ENCODE results near the gene APPBP2.

APPBP2 gene

DNA sequence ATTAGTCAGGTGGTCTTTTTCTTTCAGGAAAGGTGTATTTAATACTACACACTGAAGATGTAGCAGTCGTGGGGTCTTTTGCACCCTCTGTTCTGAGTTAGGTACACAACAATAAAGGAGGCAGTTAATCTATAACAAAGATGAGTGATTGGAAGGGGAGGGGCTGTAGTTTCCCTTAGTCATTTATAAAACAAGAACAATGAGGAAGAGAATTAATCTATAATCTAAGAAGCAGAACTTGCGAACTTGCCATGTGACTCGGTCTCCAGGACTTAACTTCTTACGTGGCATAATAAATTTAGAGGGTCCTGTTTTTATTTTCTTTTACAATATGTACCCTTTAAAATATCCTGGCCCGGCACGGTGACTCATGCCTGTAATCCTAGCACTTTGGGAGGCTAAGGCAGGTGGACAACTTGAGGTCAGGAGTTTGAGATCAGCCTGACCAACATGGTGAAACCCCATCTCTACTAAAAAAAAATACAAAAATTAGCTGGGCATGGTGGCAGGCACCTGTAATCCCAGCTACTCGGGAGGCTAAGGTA lies 8.6 kb upstream of the APPBP2 start:
- H3K4me1 ChIP-seq (ENCODE audit: control insufficient read depth, insufficient read depth, low read length) = no peaks in the 10 kb centered on the region
- no peak overlapping the region for H3K27ac ChIP-seq (ENCODE audit: low read length)
- no peaks in the 10 kb centered on the region for H3K36me3 ChIP-seq (ENCODE audit: control insufficient read depth, insufficient read depth, low read length)
- no peak overlapping the region for H3K4me3 ChIP-seq (ENCODE audit: low read length)
- no peaks in the 10 kb centered on the region for H3K27me3 ChIP-seq (ENCODE audit: control insufficient read depth, insufficient read depth, low read length)
- H3K9me3 ChIP-seq (ENCODE audit: control insufficient read depth, insufficient read depth, low read length) = no peaks in the 10 kb centered on the region
- no CpG with 5 or more reads among the region's 7 CpGs for WGBS (ENCODE audit: insufficient coverage, insufficient read length)
- no peak for DNase-seq (ENCODE audit: low read depth, low spot score)

DNA sequence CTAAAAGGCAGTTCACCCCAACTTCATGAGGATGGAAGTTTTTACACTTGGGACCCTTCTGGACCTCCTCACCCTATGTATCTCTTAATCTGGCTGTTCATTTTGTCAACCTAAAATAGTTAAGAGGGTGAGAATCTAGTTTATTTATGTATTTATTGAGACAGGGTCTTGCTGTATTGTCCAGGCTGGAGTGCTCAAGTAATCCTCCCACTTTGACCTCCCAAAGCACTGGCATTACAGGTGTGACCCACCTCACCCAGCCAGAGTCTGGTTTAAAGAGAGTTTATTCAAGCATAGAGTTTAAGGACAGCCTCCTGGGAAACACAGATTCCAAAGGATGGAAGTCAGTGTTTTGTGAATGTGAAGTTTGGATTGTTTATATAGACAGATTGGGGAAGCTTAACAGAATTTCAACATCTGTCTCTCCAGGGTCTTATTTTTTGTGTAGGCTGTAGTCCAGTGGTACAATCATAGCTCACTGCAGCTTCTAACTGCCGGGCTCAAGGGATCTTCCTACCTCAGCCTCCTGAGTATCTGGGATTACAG lies 8.0 kb upstream of the APPBP2 start:
- WGBS (ENCODE audit: insufficient coverage, insufficient read length) = no CpG with 5 or more reads among the region's 1 CpG

DNA sequence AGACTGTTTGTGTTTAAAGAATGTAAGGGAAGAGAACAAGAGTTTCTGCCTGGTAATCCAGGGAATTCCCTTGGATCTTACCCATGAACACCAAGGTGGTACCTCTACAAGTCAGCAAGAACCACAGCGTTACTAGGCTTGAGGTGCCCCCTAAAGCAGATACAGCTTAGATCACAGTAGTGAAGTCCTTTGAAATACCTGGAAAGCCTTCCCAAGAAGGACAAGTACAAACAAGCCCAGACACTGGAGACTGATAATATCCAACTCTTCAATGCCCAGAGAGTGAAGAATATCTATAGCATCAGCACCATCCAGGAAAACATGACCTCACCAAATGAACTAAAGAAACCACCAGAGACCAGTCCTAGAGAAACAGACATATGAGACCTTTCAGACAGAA lies 3.8 kb upstream of the APPBP2 start:
- H3K27ac ChIP-seq (ENCODE audit: low read length) = no peak overlapping the region
- WGBS (ENCODE audit: insufficient coverage, insufficient read length) = no CpG with 5 or more reads among the region's 1 CpG
- no peaks in the 10 kb centered on the region for H3K9me3 ChIP-seq (ENCODE audit: control insufficient read depth, insufficient read depth, low read length)
- DNase-seq (ENCODE audit: low read depth, low spot score) = no peak
- no peaks in the 10 kb centered on the region for H3K27me3 ChIP-seq (ENCODE audit: control insufficient read depth, insufficient read depth, low read length)
- H3K4me3 ChIP-seq (ENCODE audit: low read length) = no peak overlapping the region
- no peaks in the 10 kb centered on the region for H3K36me3 ChIP-seq (ENCODE audit: control insufficient read depth, insufficient read depth, low read length)
- no peaks in the 10 kb centered on the region for H3K4me1 ChIP-seq (ENCODE audit: control insufficient read depth, insufficient read depth, low read length)

More for the DNA sequence above, 8.0 kb upstream of the APPBP2 start:
- H3K9me3 ChIP-seq (ENCODE audit: control insufficient read depth, insufficient read depth, low read length) = no peaks in the 10 kb centered on the region
- no peak overlapping the region for H3K4me3 ChIP-seq (ENCODE audit: low read length)
- no peak for DNase-seq (ENCODE audit: low read depth, low spot score)
- no peak overlapping the region for H3K27ac ChIP-seq (ENCODE audit: low read length)
- H3K4me1 ChIP-seq (ENCODE audit: control insufficient read depth, insufficient read depth, low read length) = no peaks in the 10 kb centered on the region
- no peaks in the 10 kb centered on the region for H3K36me3 ChIP-seq (ENCODE audit: control insufficient read depth, insufficient read depth, low read length)
- no peaks in the 10 kb centered on the region for H3K27me3 ChIP-seq (ENCODE audit: control insufficient read depth, insufficient read depth, low read length)

DNA sequence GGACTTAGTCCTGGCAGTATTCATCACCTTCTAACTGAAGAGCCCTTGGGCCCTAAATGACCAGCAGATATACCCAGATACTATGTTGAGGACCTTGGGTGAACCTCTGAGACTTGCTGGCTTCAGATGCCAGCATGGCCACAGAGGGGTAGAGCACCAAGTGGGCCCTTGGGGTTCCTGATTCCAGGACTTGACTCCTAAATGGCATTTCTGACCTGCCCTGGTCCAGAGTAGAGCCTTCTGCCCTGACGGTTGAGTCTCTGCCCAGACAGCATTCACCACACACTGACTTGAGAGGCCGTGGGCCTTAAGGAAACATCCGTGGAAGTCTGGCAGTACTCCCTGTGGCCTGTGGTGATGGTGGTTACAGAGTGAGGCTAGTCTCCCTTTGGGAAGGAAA lies 2.8 kb upstream of the APPBP2 start:
- WGBS (ENCODE audit: insufficient coverage, insufficient read length) = no CpG with 5 or more reads among the region's 3 CpGs
- Histone ChIP-seq H3K4me3 (ENCODE audit: low read length) (no peak overlapping the region), H3K36me3 (ENCODE audit: control insufficient read depth, insufficient read depth, low read length) (no peaks in the 10 kb centered on the region), H3K9me3 (ENCODE audit: control insufficient read depth, insufficient read depth, low read length) (no peaks in the 10 kb centered on the region), H3K27me3 (ENCODE audit: control insufficient read depth, insufficient read depth, low read length) (no peaks in the 10 kb centered on the region), H3K27ac (ENCODE audit: low read length) (no peak overlapping the region), H3K4me1 (ENCODE audit: control insufficient read depth, insufficient read depth, low read length) (no peaks in the 10 kb centered on the region)
- no peak for DNase-seq (ENCODE audit: low read depth, low spot score)

DNA sequence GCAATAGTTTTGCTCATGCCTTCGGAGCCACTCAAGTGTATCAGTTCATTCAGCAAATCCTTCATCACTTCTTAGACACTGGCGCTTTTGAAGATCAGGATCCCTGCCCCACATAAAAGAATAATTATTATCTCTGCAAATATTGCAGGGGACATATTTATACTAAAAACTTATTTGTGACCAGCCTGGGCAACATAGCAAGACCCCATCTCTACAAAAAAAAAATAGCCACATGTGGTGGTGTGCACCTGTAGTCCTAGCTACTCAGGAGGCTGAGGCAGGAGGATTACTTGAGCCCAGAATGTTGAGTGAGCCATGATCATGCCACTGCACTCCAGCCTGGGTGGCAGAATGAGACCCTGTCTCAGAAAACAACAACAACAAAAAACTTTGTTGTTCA lies 1.7 kb upstream of the APPBP2 start:
- H3K9me3 ChIP-seq (ENCODE audit: control insufficient read depth, insufficient read depth, low read length) = no peaks in the 10 kb centered on the region
- no peaks in the 10 kb centered on the region for H3K27me3 ChIP-seq (ENCODE audit: control insufficient read depth, insufficient read depth, low read length)
- no CpG with 5 or more reads among the region's 2 CpGs for WGBS (ENCODE audit: insufficient coverage, insufficient read length)
- DNase-seq (ENCODE audit: low read depth, low spot score) = no peak
- no peak overlapping the region for H3K4me3 ChIP-seq (ENCODE audit: low read length)
- H3K27ac ChIP-seq (ENCODE audit: low read length) = no peak overlapping the region
- H3K36me3 ChIP-seq (ENCODE audit: control insufficient read depth, insufficient read depth, low read length) = no peaks in the 10 kb centered on the region
- H3K4me1 ChIP-seq (ENCODE audit: control insufficient read depth, insufficient read depth, low read length) = no peaks in the 10 kb centered on the region

DNA sequence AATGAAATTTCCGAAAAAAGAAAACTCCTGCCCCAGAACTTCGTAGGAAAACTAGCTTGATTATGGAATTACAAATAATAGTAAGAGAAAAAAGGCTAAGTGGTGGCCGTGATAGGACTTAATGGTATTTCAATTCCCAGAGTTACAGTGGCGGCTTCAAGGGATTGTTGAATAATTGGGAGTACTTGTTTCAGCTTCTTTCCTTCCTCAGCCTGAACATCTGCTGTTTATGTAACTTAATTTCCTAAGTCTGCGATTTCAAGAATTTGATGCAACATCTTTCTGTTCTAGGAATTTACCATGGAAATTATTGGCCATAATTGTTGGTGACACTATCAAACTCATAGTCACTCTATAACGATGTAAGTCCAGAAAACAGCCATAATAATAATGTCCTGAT lies 684 bp upstream of the APPBP2 start:
- H3K27ac ChIP-seq (ENCODE audit: low read length) = no peak overlapping the region

DNA sequence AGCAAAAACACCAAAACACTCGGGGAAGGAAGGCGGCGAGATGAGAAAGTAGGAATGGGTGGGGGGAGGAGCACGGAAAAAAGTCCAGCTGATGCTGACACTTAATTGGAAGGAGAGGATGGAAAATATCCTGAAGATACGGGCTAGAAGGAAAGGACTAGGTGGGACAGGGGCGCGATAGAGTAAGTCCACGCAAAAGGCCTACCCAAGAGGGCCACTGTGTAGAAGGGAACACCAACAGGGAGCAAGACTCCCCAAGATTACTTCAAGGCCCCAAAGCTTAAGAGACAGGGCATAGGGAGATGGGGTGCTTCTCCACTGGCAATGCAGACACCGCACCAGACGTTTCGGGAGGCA lies 736 bp downstream of the APPBP2 start:
- WGBS (ENCODE audit: insufficient coverage, insufficient read length) = no CpG with 5 or more reads among the region's 11 CpGs
- DNase-seq (ENCODE audit: low read depth, low spot score) = no peak

More for the DNA sequence above, 684 bp upstream of the APPBP2 start:
- Histone ChIP-seq H3K4me1 (ENCODE audit: control insufficient read depth, insufficient read depth, low read length) (no peaks in the 10 kb centered on the region), H3K36me3 (ENCODE audit: control insufficient read depth, insufficient read depth, low read length) (no peaks in the 10 kb centered on the region), H3K27me3 (ENCODE audit: control insufficient read depth, insufficient read depth, low read length) (no peaks in the 10 kb centered on the region), H3K4me3 (ENCODE audit: low read length) (peak overlapping the region; percentile 80; the same call in 1 of the 2 replicates), H3K9me3 (ENCODE audit: control insufficient read depth, insufficient read depth, low read length) (no peaks in the 10 kb centered on the region)
- WGBS (ENCODE audit: insufficient coverage, insufficient read length) = no CpG with 5 or more reads among the region's 6 CpGs
- DNase-seq (ENCODE audit: low read depth, low spot score) = no peak

DNA sequence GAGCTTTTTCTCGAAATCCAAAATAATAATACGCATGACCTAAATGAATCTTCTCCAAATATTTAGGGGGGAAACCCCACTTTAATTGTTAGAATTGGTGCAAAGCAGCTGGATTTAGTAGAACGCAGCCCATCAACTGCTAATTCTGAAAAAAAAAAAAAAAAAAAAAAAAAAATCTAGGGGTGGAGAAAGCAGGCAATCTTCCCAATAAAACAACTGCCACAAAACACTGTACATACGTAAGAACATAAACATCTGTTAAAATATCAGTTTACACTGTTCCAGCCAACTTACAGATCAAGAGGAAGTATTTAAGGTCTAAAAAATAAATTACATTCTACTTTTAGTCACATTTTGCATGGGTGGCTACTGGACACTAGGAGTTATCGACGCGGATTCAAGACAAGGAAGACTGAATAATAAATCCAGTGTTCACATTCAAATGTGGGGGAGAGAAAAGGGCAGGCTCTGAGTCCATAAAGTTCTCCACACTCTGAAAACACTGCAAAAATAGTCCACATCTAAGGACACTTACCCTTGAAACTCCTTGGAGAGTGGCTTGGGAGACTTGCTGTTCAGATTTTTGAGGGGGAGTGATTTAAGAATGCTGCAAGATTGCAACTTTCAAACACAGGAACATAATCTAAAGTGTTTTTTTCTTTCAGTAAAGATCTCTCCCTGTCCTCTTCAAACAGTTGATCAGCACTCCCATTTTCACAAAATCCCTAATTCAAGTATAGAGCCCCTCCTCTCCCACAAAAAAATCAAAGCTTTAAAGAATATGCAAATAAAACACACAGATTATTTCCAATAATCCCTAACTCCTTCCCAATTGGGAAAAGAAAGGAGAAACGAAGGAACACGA lies 1.3 kb downstream of the APPBP2 start:
- Histone ChIP-seq H3K4me3 (ENCODE audit: low read length) (peak overlapping the region; percentile 80; the same call in 1 of the 2 replicates), H3K36me3 (ENCODE audit: control insufficient read depth, insufficient read depth, low read length) (no peaks in the 10 kb centered on the region), H3K4me1 (ENCODE audit: control insufficient read depth, insufficient read depth, low read length) (no peaks in the 10 kb centered on the region), H3K27ac (ENCODE audit: low read length) (no peak overlapping the region), H3K27me3 (ENCODE audit: control insufficient read depth, insufficient read depth, low read length) (no peaks in the 10 kb centered on the region), H3K9me3 (ENCODE audit: control insufficient read depth, insufficient read depth, low read length) (no peaks in the 10 kb centered on the region)
- WGBS (ENCODE audit: insufficient coverage, insufficient read length) = no CpG with 5 or more reads among the region's 9 CpGs
- DNase-seq (ENCODE audit: low read depth, low spot score) = no peak

More for the DNA sequence above, 736 bp downstream of the APPBP2 start:
- no peak overlapping the region for H3K27ac ChIP-seq (ENCODE audit: low read length)
- peak overlapping the region; percentile 80 for H3K4me3 ChIP-seq (ENCODE audit: low read length)
- no peaks in the 10 kb centered on the region for H3K4me1 ChIP-seq (ENCODE audit: control insufficient read depth, insufficient read depth, low read length)
- H3K36me3 ChIP-seq (ENCODE audit: control insufficient read depth, insufficient read depth, low read length) = no peaks in the 10 kb centered on the region
- no peaks in the 10 kb centered on the region for H3K9me3 ChIP-seq (ENCODE audit: control insufficient read depth, insufficient read depth, low read length)
- H3K27me3 ChIP-seq (ENCODE audit: control insufficient read depth, insufficient read depth, low read length) = no peaks in the 10 kb centered on the region

DNA sequence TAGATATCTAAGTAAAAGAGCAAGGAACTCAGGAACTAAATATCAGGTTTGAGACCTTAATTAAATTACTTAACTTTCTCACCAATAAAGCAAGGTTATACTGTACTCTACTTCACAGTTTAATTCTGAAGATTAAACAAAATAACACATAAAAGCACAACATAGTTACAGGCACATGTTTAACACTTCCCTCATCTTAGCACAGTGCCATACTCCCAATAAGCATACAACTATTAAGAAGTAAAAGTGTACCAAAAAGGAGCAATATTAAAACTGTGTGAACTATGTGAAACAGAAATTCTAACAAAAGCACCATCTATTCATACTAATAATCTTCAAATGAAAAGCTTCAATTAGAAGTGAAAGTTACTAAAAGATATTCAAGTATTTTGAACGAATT lies 2.2 kb downstream of the APPBP2 start:
- no peaks in the 10 kb centered on the region for H3K27me3 ChIP-seq (ENCODE audit: control insufficient read depth, insufficient read depth, low read length)
- no peak overlapping the region for H3K4me3 ChIP-seq (ENCODE audit: low read length)
- no peak for DNase-seq (ENCODE audit: low read depth, low spot score)
- no peaks in the 10 kb centered on the region for H3K36me3 ChIP-seq (ENCODE audit: control insufficient read depth, insufficient read depth, low read length)
- H3K9me3 ChIP-seq (ENCODE audit: control insufficient read depth, insufficient read depth, low read length) = no peaks in the 10 kb centered on the region
- no peak overlapping the region for H3K27ac ChIP-seq (ENCODE audit: low read length)
- no CpG with 5 or more reads among the region's 1 CpG for WGBS (ENCODE audit: insufficient coverage, insufficient read length)
- no peaks in the 10 kb centered on the region for H3K4me1 ChIP-seq (ENCODE audit: control insufficient read depth, insufficient read depth, low read length)

DNA sequence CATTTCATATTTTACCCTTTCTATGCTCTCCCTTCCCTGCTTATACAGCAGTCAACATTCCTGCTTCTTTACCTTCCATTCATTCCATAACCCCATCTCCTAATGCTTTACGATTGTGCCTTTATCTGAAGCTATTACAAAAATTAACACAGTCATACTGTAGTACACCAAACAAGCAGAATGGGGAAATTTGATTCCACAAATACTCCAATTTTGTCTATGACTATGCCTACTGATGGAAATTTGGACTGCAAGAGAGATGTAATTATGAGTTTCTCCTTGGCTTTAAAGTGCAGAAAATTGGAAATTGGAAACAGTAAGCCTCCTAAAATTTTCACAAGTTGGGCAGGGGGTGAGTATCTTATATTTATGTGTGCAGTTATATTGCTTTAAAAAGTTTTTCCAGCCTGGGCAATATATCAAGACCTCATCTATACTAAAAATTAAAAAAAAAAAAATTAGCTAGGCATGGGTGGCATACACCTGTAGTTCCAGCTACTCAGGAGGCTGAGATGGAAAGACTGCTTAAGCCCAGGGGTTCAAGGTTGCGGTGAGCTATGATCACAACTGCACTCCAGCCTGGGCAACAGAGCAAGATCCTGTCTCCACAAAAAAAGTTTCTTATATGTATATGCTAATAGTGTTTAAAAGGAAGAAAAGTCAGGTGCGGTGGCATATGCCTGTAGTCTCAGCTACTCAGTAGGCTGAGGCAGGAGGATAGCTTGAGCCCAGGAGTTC lies 3.0 kb downstream of the APPBP2 start:
- Histone ChIP-seq H3K4me1 (ENCODE audit: control insufficient read depth, insufficient read depth, low read length) (no peaks in the 10 kb centered on the region), H3K27me3 (ENCODE audit: control insufficient read depth, insufficient read depth, low read length) (no peaks in the 10 kb centered on the region), H3K36me3 (ENCODE audit: control insufficient read depth, insufficient read depth, low read length) (no peaks in the 10 kb centered on the region), H3K4me3 (ENCODE audit: low read length) (no peak overlapping the region), H3K9me3 (ENCODE audit: control insufficient read depth, insufficient read depth, low read length) (no peaks in the 10 kb centered on the region), H3K27ac (ENCODE audit: low read length) (no peak overlapping the region)
- no peak for DNase-seq (ENCODE audit: low read depth, low spot score)
- WGBS (ENCODE audit: insufficient coverage, insufficient read length) = 100% methylated on average over 1 of the region's 3 CpGs
